GM23338 (cell line): ENCODE data around the gene OR4F15. TPM values are rescaled to one million over a fixed set of nuclear protein-coding genes. Genes with fewer than 3 reads are reported as not detected.
A peak's percentile ranks its signal among the peaks of the same experiment; 100 is the strongest.

ENCODE experiments used
- ATAC-seq: fragments of 200-7000 bp; cut with Tn5 transposase; 3 replicates; pipeline ENCODE4 v1.9.1; 2020
- DNase-seq: peaks from one replicate; pipeline ENCODE4 v3.0.0-alpha.2; 2015; ENCODE audit warnings: low spot score
- H2AFZ ChIP-seq: fragments of 200-600 bp; sonication (generic); 2 replicates; pipeline ENCODE4 v1.8.0; 2016; ENCODE audit warnings: antibody characterized with exemption, mild to moderate bottlenecking, moderate library complexity
- H3F3A ChIP-seq: fragments of 200-600 bp; sonication (generic); replicated peaks from 2 replicates; pipeline ENCODE4 v1.8.0; 2017; ENCODE audit warnings: antibody characterized with exemption, mixed run types, low read depth
- H3K27ac ChIP-seq: fragments of 200-600 bp; sonication (generic); 2 replicates; pipeline ENCODE4 v1.6.1; 2016; ENCODE audit warnings: low read depth
- H3K27me3 ChIP-seq: fragments of 200-600 bp; sonication (generic); 2 replicates; pipeline ENCODE4 v1.8.0; 2016; ENCODE audit warnings: mild to moderate bottlenecking, mixed run types, moderate library complexity; ENCODE audit not compliant: insufficient read depth
- H3K36me3 ChIP-seq: fragments of 200-600 bp; sonication (generic); 2 replicates; pipeline ENCODE4 v1.8.0; 2016; ENCODE audit warnings: mild to moderate bottlenecking; ENCODE audit not compliant: insufficient read depth
- H3K4me1 ChIP-seq: fragments of 200-600 bp; sonication (generic); 2 replicates; pipeline ENCODE4 v1.8.0; 2016; ENCODE audit warnings: mild to moderate bottlenecking, moderate library complexity; ENCODE audit not compliant: insufficient read depth
- H3K4me2 ChIP-seq: fragments of 200-600 bp; sonication (generic); 2 replicates; pipeline ENCODE4 v1.7.1; 2017; ENCODE audit warnings: mixed run types
- H3K4me3 ChIP-seq: fragments of 200-600 bp; sonication (generic); 2 replicates; pipeline ENCODE4 v1.6.1; 2016; ENCODE audit warnings: mixed run types
- H3K79me2 ChIP-seq: fragments of 200-600 bp; sonication (generic); replicated peaks from 2 replicates; pipeline ENCODE4 v1.8.0; 2017; ENCODE audit warnings: mild to moderate bottlenecking; ENCODE audit not compliant: insufficient read depth
- H3K9me2 ChIP-seq: fragments of 200-600 bp; sonication (generic); 2 replicates; pipeline ENCODE4 v1.8.0; 2017; ENCODE audit not compliant: insufficient read depth
- H4K20me1 ChIP-seq: fragments of 200-600 bp; sonication (generic); replicated peaks from 2 replicates; pipeline ENCODE4 v1.8.0; 2017; ENCODE audit warnings: mild to moderate bottlenecking; ENCODE audit not compliant: insufficient read depth
- H3K27ac Mint-ChIP-seq: 2 replicates; pipeline ENCODE4 v1.8.0; 2020; ENCODE audit warnings: inconsistent platforms, mild to moderate bottlenecking, moderate library complexity, mixed read lengths
- H3K27me3 Mint-ChIP-seq: 3 replicates; pipeline ENCODE4 v1.8.0; 2022; ENCODE audit warnings: low read depth, mild to moderate bottlenecking, moderate library complexity, mixed read lengths, inconsistent platforms; ENCODE audit not compliant: insufficient read depth, poor library complexity
- H3K36me3 Mint-ChIP-seq: 3 replicates; pipeline ENCODE4 v1.8.0; 2021; ENCODE audit warnings: low read depth, mild to moderate bottlenecking, inconsistent platforms, moderate library complexity, mixed read lengths
- H3K4me1 Mint-ChIP-seq: 3 replicates; pipeline ENCODE4 v1.8.0; 2020; ENCODE audit warnings: mild to moderate bottlenecking, inconsistent platforms, mixed read lengths
- H3K4me3 Mint-ChIP-seq: 3 replicates; pipeline ENCODE4 v1.8.0; 2021; ENCODE audit warnings: moderate library complexity, mild to moderate bottlenecking, inconsistent platforms, mixed read lengths
- H3K9me3 Mint-ChIP-seq: 3 replicates; pipeline ENCODE4 v1.8.0; 2020; ENCODE audit warnings: moderate library complexity, mild to moderate bottlenecking, inconsistent platforms, mixed read lengths
- CREB1 ChIP-seq: fragments of 250-450 bp; sonication (Bioruptor Pico); IDR thresholded peaks from 2 replicates; pipeline ENCODE4 v1.5.0; 2020; ENCODE audit warnings: low read depth, mild to moderate bottlenecking, moderate library complexity
- NANOG ChIP-seq: IDR thresholded peaks from 2 replicates; pipeline ENCODE4 v1.6.1; 2016; ENCODE audit warnings: antibody characterized with exemption, borderline replicate concordance
- POLR2AphosphoS5 ChIP-seq: IDR thresholded peaks from 2 replicates; pipeline ENCODE4 v1.6.1; 2016; ENCODE audit warnings: antibody characterized with exemption, low read depth
- STAT1 ChIP-seq: IDR thresholded peaks from one replicate; pipeline ENCODE4 v1.6.1; 2016; ENCODE audit warnings: antibody characterized with exemption; ENCODE audit not compliant: unreplicated experiment
- polyA plus RNA-seq: library from polyadenylated mRNA; unstranded; fragments of >200 nt; fragmentation: Nextera tagmentation; extraction: Ambion mirVana; gene quantifications from 2 replicates; pipeline ENCODE4 v1.2.1, GENCODE V29; 2016
- total RNA-seq: library from RNA; depleted of rRNA; stranded (reverse); fragments of >200 nt; shearing (Covaris generic); gene quantifications from 2 replicates; pipeline ENCODE4 v1.2.3, GENCODE V29; 2014
- TF ChIP-seq, protein P1 (sequence below), 2 experiments: fragments of 200-600 bp in 1 of 2; sonication (generic) in 1 of 2; conservative IDR thresholded peaks; 2 replicates each; pipeline versions ENCODE4 v1.5.1 to v1.6.1; 2016 to 2017; ENCODE audit warnings: antibody characterized with exemption in 2 of 2, low read depth in 2 of 2, mild to moderate bottlenecking in 2 of 2, moderate library complexity in 1 of 2
- TF ChIP-seq, protein P2 (sequence below): fragments of 250-450 bp; sonication (Bioruptor Pico); IDR thresholded peaks from 2 replicates; pipeline ENCODE4 v1.5.0; 2020; ENCODE audit warnings: mild to moderate bottlenecking, moderate library complexity

Gene OR4F15
- total and polyA plus RNA-seq, 2 experiments from 2014 or later, result not detected

DNA sequence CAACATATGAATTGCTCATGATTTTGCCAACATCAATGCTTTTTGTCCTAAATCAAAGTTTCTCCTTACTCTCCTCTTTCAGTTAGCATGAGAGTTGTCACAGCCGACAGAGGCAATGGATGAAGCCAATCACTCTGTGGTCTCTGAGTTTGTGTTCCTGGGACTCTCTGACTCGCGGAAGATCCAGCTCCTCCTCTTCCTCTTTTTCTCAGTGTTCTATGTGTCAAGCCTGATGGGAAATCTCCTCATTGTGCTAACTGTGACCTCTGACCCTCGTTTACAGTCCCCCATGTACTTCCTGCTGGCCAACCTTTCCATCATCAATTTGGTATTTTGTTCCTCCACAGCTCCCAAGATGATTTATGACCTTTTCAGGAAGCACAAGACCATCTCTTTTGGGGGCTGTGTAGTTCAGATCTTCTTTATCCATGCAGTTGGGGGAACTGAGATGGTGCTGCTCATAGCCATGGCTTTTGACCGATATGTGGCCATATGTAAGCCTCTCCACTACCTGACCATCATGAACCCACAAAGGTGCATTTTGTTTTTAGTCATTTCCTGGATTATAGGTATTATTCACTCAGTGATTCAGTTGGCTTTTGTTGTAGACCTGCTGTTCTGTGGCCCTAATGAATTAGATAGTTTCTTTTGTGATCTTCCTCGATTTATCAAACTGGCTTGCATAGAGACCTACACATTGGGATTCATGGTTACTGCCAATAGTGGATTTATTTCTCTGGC is 6.2 kb upstream of the OR4F15 start:
- H3K4me1 Mint-ChIP-seq, result no peaks in the 10 kb centered on the region
- Histone ChIP-seq H3K27me3 (no peaks in the 10 kb centered on the region), H3K27ac (no peak overlapping the region), H3K79me2 (no peaks in the 10 kb centered on the region), H4K20me1 (no peaks in the 10 kb centered on the region), H3K4me1 (no peaks in the 10 kb centered on the region), H3K36me3 (no peaks in the 10 kb centered on the region), H3F3A (no peaks in the 10 kb centered on the region), H2AFZ (0 out of 2 replicates have a peak overlapping the region, but pooled peaks have one; percentile 38), H3K4me2 (no peak overlapping the region), H3K4me3 (no peak overlapping the region), H3K9me2 (no peaks in the 10 kb centered on the region)
- no peak for ATAC-seq
- H3K36me3 Mint-ChIP-seq, result no peaks in the 10 kb centered on the region
- no peaks in the 10 kb centered on the region for H3K9me3 Mint-ChIP-seq
- H3K27me3 Mint-ChIP-seq, result peaks cover 2% of the 10 kb centered on the region
- no peak for DNase-seq
- TF ChIP-seq STAT1 (no peak), NANOG (no peak), CREB1 (CRISPR knock-in tag) (no peak), POLR2AphosphoS5 (no peak)
- TF ChIP-seq, protein P1, sequence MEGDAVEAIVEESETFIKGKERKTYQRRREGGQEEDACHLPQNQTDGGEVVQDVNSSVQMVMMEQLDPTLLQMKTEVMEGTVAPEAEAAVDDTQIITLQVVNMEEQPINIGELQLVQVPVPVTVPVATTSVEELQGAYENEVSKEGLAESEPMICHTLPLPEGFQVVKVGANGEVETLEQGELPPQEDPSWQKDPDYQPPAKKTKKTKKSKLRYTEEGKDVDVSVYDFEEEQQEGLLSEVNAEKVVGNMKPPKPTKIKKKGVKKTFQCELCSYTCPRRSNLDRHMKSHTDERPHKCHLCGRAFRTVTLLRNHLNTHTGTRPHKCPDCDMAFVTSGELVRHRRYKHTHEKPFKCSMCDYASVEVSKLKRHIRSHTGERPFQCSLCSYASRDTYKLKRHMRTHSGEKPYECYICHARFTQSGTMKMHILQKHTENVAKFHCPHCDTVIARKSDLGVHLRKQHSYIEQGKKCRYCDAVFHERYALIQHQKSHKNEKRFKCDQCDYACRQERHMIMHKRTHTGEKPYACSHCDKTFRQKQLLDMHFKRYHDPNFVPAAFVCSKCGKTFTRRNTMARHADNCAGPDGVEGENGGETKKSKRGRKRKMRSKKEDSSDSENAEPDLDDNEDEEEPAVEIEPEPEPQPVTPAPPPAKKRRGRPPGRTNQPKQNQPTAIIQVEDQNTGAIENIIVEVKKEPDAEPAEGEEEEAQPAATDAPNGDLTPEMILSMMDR (conservative IDR thresholded peaks at IDR 0.05; ENCODE audit: low read depth in 2 of 2), result no peak
- TF ChIP-seq, protein P2, sequence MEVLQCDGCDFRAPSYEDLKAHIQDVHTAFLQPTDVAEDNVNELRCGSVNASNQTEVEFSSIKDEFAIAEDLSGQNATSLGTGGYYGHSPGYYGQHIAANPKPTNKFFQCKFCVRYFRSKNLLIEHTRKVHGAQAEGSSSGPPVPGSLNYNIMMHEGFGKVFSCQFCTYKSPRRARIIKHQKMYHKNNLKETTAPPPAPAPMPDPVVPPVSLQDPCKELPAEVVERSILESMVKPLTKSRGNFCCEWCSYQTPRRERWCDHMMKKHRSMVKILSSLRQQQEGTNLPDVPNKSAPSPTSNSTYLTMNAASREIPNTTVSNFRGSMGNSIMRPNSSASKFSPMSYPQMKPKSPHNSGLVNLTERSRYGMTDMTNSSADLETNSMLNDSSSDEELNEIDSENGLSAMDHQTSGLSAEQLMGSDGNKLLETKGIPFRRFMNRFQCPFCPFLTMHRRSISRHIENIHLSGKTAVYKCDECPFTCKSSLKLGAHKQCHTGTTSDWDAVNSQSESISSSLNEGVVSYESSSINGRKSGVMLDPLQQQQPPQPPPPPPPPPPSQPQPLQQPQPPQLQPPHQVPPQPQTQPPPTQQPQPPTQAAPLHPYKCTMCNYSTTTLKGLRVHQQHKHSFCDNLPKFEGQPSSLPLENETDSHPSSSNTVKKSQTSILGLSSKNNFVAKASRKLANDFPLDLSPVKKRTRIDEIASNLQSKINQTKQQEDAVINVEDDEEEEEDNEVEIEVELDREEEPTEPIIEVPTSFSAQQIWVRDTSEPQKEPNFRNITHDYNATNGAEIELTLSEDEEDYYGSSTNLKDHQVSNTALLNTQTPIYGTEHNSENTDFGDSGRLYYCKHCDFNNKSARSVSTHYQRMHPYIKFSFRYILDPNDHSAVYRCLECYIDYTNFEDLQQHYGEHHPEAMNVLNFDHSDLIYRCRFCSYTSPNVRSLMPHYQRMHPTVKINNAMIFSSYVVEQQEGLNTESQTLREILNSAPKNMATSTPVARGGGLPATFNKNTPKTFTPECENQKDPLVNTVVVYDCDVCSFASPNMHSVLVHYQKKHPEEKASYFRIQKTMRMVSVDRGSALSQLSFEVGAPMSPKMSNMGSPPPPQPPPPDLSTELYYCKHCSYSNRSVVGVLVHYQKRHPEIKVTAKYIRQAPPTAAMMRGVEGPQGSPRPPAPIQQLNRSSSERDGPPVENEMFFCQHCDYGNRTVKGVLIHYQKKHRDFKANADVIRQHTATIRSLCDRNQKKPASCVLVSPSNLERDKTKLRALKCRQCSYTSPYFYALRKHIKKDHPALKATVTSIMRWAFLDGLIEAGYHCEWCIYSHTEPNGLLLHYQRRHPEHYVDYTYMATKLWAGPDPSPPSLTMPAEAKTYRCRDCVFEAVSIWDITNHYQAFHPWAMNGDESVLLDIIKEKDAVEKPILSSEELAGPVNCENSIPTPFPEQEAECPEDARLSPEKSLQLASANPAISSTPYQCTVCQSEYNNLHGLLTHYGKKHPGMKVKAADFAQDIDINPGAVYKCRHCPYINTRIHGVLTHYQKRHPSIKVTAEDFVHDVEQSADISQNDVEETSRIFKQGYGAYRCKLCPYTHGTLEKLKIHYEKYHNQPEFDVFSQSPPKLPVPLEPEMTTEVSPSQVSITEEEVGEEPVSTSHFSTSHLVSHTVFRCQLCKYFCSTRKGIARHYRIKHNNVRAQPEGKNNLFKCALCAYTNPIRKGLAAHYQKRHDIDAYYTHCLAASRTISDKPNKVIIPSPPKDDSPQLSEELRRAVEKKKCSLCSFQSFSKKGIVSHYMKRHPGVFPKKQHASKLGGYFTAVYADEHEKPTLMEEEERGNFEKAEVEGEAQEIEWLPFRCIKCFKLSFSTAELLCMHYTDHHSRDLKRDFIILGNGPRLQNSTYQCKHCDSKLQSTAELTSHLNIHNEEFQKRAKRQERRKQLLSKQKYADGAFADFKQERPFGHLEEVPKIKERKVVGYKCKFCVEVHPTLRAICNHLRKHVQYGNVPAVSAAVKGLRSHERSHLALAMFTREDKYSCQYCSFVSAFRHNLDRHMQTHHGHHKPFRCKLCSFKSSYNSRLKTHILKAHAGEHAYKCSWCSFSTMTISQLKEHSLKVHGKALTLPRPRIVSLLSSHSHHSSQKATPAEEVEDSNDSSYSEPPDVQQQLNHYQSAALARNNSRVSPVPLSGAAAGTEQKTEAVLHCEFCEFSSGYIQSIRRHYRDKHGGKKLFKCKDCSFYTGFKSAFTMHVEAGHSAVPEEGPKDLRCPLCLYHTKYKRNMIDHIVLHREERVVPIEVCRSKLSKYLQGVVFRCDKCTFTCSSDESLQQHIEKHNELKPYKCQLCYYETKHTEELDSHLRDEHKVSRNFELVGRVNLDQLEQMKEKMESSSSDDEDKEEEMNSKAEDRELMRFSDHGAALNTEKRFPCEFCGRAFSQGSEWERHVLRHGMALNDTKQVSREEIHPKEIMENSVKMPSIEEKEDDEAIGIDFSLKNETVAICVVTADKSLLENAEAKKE, result no peak
- no peak overlapping the region for H3K4me3 Mint-ChIP-seq
- H3K27ac Mint-ChIP-seq, result no peak overlapping the region
